H9 (cell line): ENCODE results near the gene KIAA2012. TPM values are rescaled to one million over a fixed set of nuclear protein-coding genes. Genes with fewer than 3 reads are reported as not detected.

Experiments used
- DNase-seq: peaks from one replicate; pipeline ENCODE4 v3.0.0-alpha.2; 2017
- H2AFZ ChIP-seq: one replicate; pipeline ENCODE4 v1.6.1; 2013; ENCODE audit warnings: mild to moderate bottlenecking, low read length, control low read depth, moderate library complexity
- H2AK5ac ChIP-seq: 2 replicates; pipeline ENCODE4 v1.6.1; 2013; ENCODE audit warnings: low read length, control low read depth, mixed read lengths; ENCODE audit not compliant: insufficient read length
- H2BK120ac ChIP-seq: one replicate; pipeline ENCODE4 v1.6.1; 2013; ENCODE audit warnings: low read depth, mild to moderate bottlenecking, low read length, control low read depth, inconsistent platforms; ENCODE audit not compliant: poor library complexity, severe bottlenecking
- H2BK12ac ChIP-seq: 2 replicates; pipeline ENCODE4 v1.6.1; 2013; ENCODE audit warnings: low read length, control low read depth, mixed read lengths, low read depth; ENCODE audit not compliant: insufficient read length
- H2BK15ac ChIP-seq: 2 replicates; pipeline ENCODE4 v1.6.1; 2013; ENCODE audit warnings: low read depth, low read length, control low read depth
- H2BK20ac ChIP-seq: one replicate; pipeline ENCODE4 v1.6.1; 2013; ENCODE audit warnings: low read depth, mild to moderate bottlenecking, low read length, control low read depth, inconsistent platforms; ENCODE audit not compliant: poor library complexity, severe bottlenecking
- H2BK5ac ChIP-seq: 2 replicates; pipeline ENCODE4 v1.6.1; 2013; ENCODE audit warnings: low read length, control low read depth, mixed read lengths; ENCODE audit not compliant: insufficient read length
- H3K14ac ChIP-seq: 2 replicates; pipeline ENCODE4 v1.6.1; 2013; ENCODE audit warnings: low read length, control low read depth; ENCODE audit not compliant: insufficient read depth
- H3K18ac ChIP-seq: 2 replicates; pipeline ENCODE4 v1.6.1; 2013; ENCODE audit warnings: low read depth, mild to moderate bottlenecking, mixed read lengths, low read length, control low read depth; ENCODE audit not compliant: insufficient read length
- H3K23ac ChIP-seq: 2 replicates; pipeline ENCODE4 v1.6.1; 2013; ENCODE audit warnings: low read length, control low read depth, mixed read lengths, low read depth; ENCODE audit not compliant: insufficient read length
- H3K23me2 ChIP-seq: 2 replicates; pipeline ENCODE4 v1.6.1; 2013; ENCODE audit warnings: low read depth, mild to moderate bottlenecking, mixed read lengths, low read length, control low read depth; ENCODE audit not compliant: insufficient read length, poor library complexity, severe bottlenecking
- H3K27ac ChIP-seq: 2 replicates; pipeline ENCODE4 v1.5.1; 2013; ENCODE audit warnings: low read length, control low read depth, mixed read lengths, low read depth; ENCODE audit not compliant: insufficient read length
- H3K27me3 ChIP-seq: 2 replicates; pipeline ENCODE4 v1.6.1; 2013; ENCODE audit warnings: low read length, control low read depth, inconsistent platforms; ENCODE audit not compliant: insufficient read depth
- H3K4ac ChIP-seq: 2 replicates; pipeline ENCODE4 v1.6.1; 2013; ENCODE audit warnings: low read depth, mild to moderate bottlenecking, control low read depth, inconsistent platforms, low read length, moderate library complexity
- H3K4me1 ChIP-seq: 2 replicates; pipeline ENCODE4 v1.6.1; 2013; ENCODE audit warnings: low read length, control low read depth, inconsistent platforms; ENCODE audit not compliant: insufficient read depth
- H3K4me2 ChIP-seq: 2 replicates; pipeline ENCODE4 v1.6.1; 2013; ENCODE audit warnings: low read length, control low read depth, mixed read lengths; ENCODE audit not compliant: insufficient read length, insufficient read depth
- H3K56ac ChIP-seq: 2 replicates; pipeline ENCODE4 v1.6.1; 2013; ENCODE audit warnings: low read depth, mild to moderate bottlenecking, mixed read lengths, low read length, control low read depth; ENCODE audit not compliant: insufficient read length
- H3K79me1 ChIP-seq: 2 replicates; pipeline ENCODE4 v1.6.1; 2013; ENCODE audit warnings: low read depth, mild to moderate bottlenecking, moderate library complexity, low read length, control low read depth, inconsistent platforms; ENCODE audit not compliant: insufficient read depth, poor library complexity, severe bottlenecking
- H3K79me2 ChIP-seq: 2 replicates; pipeline ENCODE4 v1.6.1; 2013; ENCODE audit warnings: low read length, control low read depth, inconsistent platforms; ENCODE audit not compliant: insufficient read depth
- H3K9ac ChIP-seq: 2 replicates; pipeline ENCODE4 v1.6.1; 2013; ENCODE audit warnings: low read length, control low read depth, mixed read lengths; ENCODE audit not compliant: insufficient read length; ENCODE audit errors: extremely low read depth
- H3K9me3 ChIP-seq: one replicate; pipeline ENCODE4 v1.6.1; 2013; ENCODE audit warnings: low read depth, low read length, inconsistent platforms; ENCODE audit not compliant: control insufficient read depth
- H3T11ph ChIP-seq: one replicate; pipeline ENCODE4 v1.6.1; 2013; ENCODE audit warnings: mild to moderate bottlenecking, low read length, control low read depth, inconsistent platforms
- H4K20me1 ChIP-seq: one replicate; pipeline ENCODE4 v1.6.1; 2013; ENCODE audit not compliant: control insufficient read depth, insufficient read length, insufficient read depth
- H4K5ac ChIP-seq: 2 replicates; pipeline ENCODE4 v1.6.1; 2013; ENCODE audit warnings: low read depth, mild to moderate bottlenecking, mixed read lengths, low read length, control low read depth; ENCODE audit not compliant: insufficient read length
- H4K8ac ChIP-seq: replicated peaks from 2 replicates; pipeline ENCODE4 v1.6.1; 2013; ENCODE audit warnings: low read length, control low read depth, mixed read lengths, low read depth; ENCODE audit not compliant: insufficient read length
- H4K91ac ChIP-seq: 2 replicates; pipeline ENCODE4 v1.6.1; 2013; ENCODE audit warnings: low read depth, mild to moderate bottlenecking, moderate library complexity, mixed read lengths, low read length, control low read depth; ENCODE audit not compliant: insufficient read length
- H3K27ac Mint-ChIP-seq, 3 experiments: 2 replicates in 2 of 3; 3 replicates in 1 of 3; pipeline ENCODE4 v1.8.0; 2020 to 2021; ENCODE audit warnings: mixed read lengths in 3 of 3, mild to moderate bottlenecking in 1 of 3, moderate library complexity in 1 of 3
- H3K27me3 Mint-ChIP-seq: 2 replicates; pipeline ENCODE4 v1.8.0; 2021; ENCODE audit warnings: low read depth, mild to moderate bottlenecking, moderate library complexity, mixed read lengths
- H3K36me3 Mint-ChIP-seq, 3 experiments: 2 replicates in 2 of 3; 3 replicates in 1 of 3; pipeline ENCODE4 v1.8.0; 2020 to 2021; ENCODE audit warnings: low read depth in 3 of 3, mixed read lengths in 3 of 3; ENCODE audit not compliant: insufficient read depth in 1 of 3
- H3K4me1 Mint-ChIP-seq, 2 experiments: 2 replicates each; pipeline ENCODE4 v1.8.0; 2020; ENCODE audit warnings: mixed read lengths in 2 of 2
- H3K4me3 Mint-ChIP-seq, 2 experiments: 2 replicates in 1 of 2; 3 replicates in 1 of 2; pipeline ENCODE4 v1.8.0; 2020 to 2021; ENCODE audit warnings: mild to moderate bottlenecking in 2 of 2, mixed read lengths in 2 of 2, moderate library complexity in 1 of 2
- H3K9me3 Mint-ChIP-seq, 2 experiments: 2 replicates in 1 of 2; 3 replicates in 1 of 2; pipeline ENCODE4 v1.8.0; 2020; ENCODE audit warnings: mild to moderate bottlenecking in 2 of 2, mixed read lengths in 2 of 2, moderate library complexity in 1 of 2
- WGBS: extraction: QIAGEN DNeasy Blood & Tissue Kit; methylation state at CpG from one replicate; pipeline ENCODE4 v1.1.7; 2013; ENCODE audit warnings: missing lambda C conversion rate, low lambda C conversion rate, mixed read lengths; ENCODE audit not compliant: insufficient read length; ENCODE audit errors: extremely low coverage; 5-methylcytosine and 5-hydroxymethylcytosine counted together
- total RNA-seq: library from RNA; stranded (reverse); gene quantifications from 2 replicates; pipeline ENCODE4 v1.2.1, GENCODE V29; 2021
- TF ChIP-seq, protein P1 (sequence below): fragments of 200-600 bp; sonication (generic); conservative IDR thresholded peaks from 3 replicates; pipeline ENCODE4 v1.8.0; 2021; ENCODE audit warnings: antibody characterized with exemption, mild to moderate bottlenecking

KIAA2012 gene
- total RNA-seq, 1 experiment from 2014 or later, result not detected

DNA sequence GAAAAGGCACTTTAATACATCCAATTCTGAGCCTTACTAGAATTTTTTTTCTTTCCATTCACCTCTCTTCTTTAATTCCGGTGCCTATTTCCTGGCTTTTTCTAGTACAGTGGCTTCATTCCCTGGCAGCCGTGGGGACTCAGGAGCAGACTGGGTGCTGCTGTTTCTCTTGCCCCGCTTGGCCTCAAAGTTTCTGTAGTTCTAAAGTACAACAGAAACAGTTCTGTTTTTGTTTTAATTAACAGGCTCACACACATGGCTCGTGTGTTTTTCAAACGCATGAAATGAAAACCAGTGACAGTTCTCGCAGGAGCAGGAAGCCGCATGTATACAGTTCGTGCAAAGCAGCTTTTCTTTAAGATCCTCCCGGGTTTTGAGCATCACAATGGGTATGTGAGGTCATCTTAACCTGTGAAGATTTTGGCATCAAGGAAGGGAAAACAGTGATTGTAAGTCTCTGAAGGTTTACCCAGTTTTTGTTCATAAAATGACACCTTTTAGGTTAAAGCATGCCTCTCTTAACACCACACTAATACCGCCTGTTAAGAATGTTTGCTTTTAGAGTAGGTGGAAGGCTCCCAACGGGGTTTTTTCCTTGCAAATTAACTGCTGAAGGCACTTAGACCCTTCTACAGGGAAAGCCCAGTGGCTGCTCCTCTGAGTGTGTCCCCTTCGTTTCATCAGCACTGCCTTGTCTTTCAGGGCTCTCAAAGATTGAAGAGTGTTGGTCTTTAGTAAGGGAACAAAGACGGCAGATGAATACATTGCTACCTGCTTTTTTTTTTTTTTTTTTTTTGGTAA is 33.6 kb upstream of the KIAA2012 start:
- H3K4ac ChIP-seq, result no peak overlapping the region
- no peak overlapping the region for H4K91ac ChIP-seq
- no peak overlapping the region for H2BK20ac ChIP-seq
- Mint-ChIP-seq H3K27me3 (no peaks in the 10 kb centered on the region; the same call in 1 of the 2 replicates), H3K27ac (peak overlapping the region; percentile 79 to 92 (median 90)), H3K9me3 (no peaks in the 10 kb centered on the region), H3K36me3 (peaks cover 10 to 21% (median 18%) of the 10 kb centered on the region in 3 experiments; a peak in 6 of 7 replicates), H3K4me1 (peaks cover 24 to 33% of the 10 kb centered on the region in 2 experiments), H3K4me3 (no peak overlapping the region; a peak in 2 of 5 replicates)
- H2BK120ac ChIP-seq, result no peak overlapping the region
- no peaks in the 10 kb centered on the region for H3K9me3 ChIP-seq
- DNase-seq, result no peak
- WGBS, result no CpG with 5 or more reads among the region's 13 CpGs
- no peak overlapping the region for H3T11ph ChIP-seq
- H2BK5ac ChIP-seq, result no peak overlapping the region
- no peaks in the 10 kb centered on the region for H4K20me1 ChIP-seq
- H3K23me2 ChIP-seq, result peaks cover 8% of the 10 kb centered on the region
- H3K56ac ChIP-seq, result no peak overlapping the region
- H2AFZ ChIP-seq, result no peak overlapping the region
- no peak overlapping the region for H2BK15ac ChIP-seq
- H3K27ac ChIP-seq, result peak overlapping the region; percentile 17
- peak overlapping the region; percentile 72 for H3K4me2 ChIP-seq
- peaks cover 32% of the 10 kb centered on the region; the same call in 1 of the 2 replicates for H3K79me2 ChIP-seq
- H3K18ac ChIP-seq, result no peak overlapping the region
- H2AK5ac ChIP-seq, result no peak overlapping the region
- no peak overlapping the region for H2BK12ac ChIP-seq
- H3K14ac ChIP-seq, result no peak overlapping the region
- no peak overlapping the region for H4K8ac ChIP-seq
- no peak overlapping the region for H3K9ac ChIP-seq
- H3K23ac ChIP-seq, result no peak overlapping the region
- H3K4me1 ChIP-seq, result peaks cover 3% of the 10 kb centered on the region
- TF ChIP-seq, protein P1, sequence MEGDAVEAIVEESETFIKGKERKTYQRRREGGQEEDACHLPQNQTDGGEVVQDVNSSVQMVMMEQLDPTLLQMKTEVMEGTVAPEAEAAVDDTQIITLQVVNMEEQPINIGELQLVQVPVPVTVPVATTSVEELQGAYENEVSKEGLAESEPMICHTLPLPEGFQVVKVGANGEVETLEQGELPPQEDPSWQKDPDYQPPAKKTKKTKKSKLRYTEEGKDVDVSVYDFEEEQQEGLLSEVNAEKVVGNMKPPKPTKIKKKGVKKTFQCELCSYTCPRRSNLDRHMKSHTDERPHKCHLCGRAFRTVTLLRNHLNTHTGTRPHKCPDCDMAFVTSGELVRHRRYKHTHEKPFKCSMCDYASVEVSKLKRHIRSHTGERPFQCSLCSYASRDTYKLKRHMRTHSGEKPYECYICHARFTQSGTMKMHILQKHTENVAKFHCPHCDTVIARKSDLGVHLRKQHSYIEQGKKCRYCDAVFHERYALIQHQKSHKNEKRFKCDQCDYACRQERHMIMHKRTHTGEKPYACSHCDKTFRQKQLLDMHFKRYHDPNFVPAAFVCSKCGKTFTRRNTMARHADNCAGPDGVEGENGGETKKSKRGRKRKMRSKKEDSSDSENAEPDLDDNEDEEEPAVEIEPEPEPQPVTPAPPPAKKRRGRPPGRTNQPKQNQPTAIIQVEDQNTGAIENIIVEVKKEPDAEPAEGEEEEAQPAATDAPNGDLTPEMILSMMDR, result no peak
- H3K79me1 ChIP-seq, result no peaks in the 10 kb centered on the region
- no peaks in the 10 kb centered on the region for H3K27me3 ChIP-seq
- H4K5ac ChIP-seq, result no peak overlapping the region
